Neural progenitor cell (in vitro differentiated cells): ENCODE results near the gene NFATC1. TPM values are rescaled to one million over a fixed set of nuclear protein-coding genes. Genes with fewer than 3 reads are reported as not detected.

ENCODE experiments used
- DNase-seq: peaks from one replicate; pipeline ENCODE4 v3.0.0-alpha.2; 2016; ENCODE audit warnings: low spot score
- H2AFZ ChIP-seq: fragments of 200-600 bp; sonication (generic); replicated peaks from 2 replicates; pipeline ENCODE4 v1.6.1; 2016; ENCODE audit warnings: antibody characterized with exemption
- H3F3A ChIP-seq: fragments of 200-600 bp; sonication (generic); 2 replicates; pipeline ENCODE4 v1.6.1; 2016; ENCODE audit warnings: antibody characterized with exemption, low read depth
- H3K27ac ChIP-seq: fragments of 200-600 bp; sonication (generic); 2 replicates; pipeline ENCODE4 v1.5.1; 2016; ENCODE audit warnings: mild to moderate bottlenecking
- H3K27me3 ChIP-seq: fragments of 200-600 bp; sonication (generic); 2 replicates; pipeline ENCODE4 v1.6.1; 2016; ENCODE audit warnings: mild to moderate bottlenecking, moderate library complexity
- H3K36me3 ChIP-seq: fragments of 200-600 bp; sonication (generic); 2 replicates; pipeline ENCODE4 v1.5.1; 2016
- H3K4me1 ChIP-seq: fragments of 200-600 bp; sonication (generic); 2 replicates; pipeline ENCODE4 v1.6.1; 2016; ENCODE audit warnings: mixed run types
- H3K4me2 ChIP-seq: fragments of 200-600 bp; sonication (generic); 2 replicates; pipeline ENCODE4 v1.6.1; 2016
- H3K4me3 ChIP-seq: fragments of 200-600 bp; sonication (generic); 2 replicates; pipeline ENCODE4 v1.5.1; 2016
- H3K79me2 ChIP-seq: fragments of 200-600 bp; sonication (generic); 2 replicates; pipeline ENCODE4 v1.6.1; 2016; ENCODE audit warnings: low read depth
- H3K9ac ChIP-seq: fragments of 200-600 bp; sonication (generic); 2 replicates; pipeline ENCODE4 v1.6.1; 2016
- H3K9me3 ChIP-seq: fragments of 200-600 bp; sonication (generic); 2 replicates; pipeline ENCODE4 v1.5.1; 2016; ENCODE audit warnings: low read depth
- H4K20me1 ChIP-seq: fragments of 200-600 bp; sonication (generic); 2 replicates; pipeline ENCODE4 v1.6.1; 2016; ENCODE audit warnings: low read depth
- H3K27ac Mint-ChIP-seq: 3 replicates; pipeline ENCODE4 v1.8.0; 2021; ENCODE audit warnings: mixed read lengths
- H3K27me3 Mint-ChIP-seq: 2 replicates; pipeline ENCODE4 v1.8.0; 2022; ENCODE audit warnings: low read depth, mild to moderate bottlenecking, inconsistent platforms, moderate library complexity, mixed read lengths; ENCODE audit not compliant: insufficient read depth
- H3K36me3 Mint-ChIP-seq: 3 replicates; pipeline ENCODE4 v1.8.0; 2021; ENCODE audit warnings: mixed read lengths
- H3K4me1 Mint-ChIP-seq: 3 replicates; pipeline ENCODE4 v1.8.0; 2021; ENCODE audit warnings: mixed read lengths
- H3K4me3 Mint-ChIP-seq: 3 replicates; pipeline ENCODE4 v1.8.0; 2021; ENCODE audit warnings: mild to moderate bottlenecking, moderate library complexity, mixed read lengths
- H3K9me3 Mint-ChIP-seq: 3 replicates; pipeline ENCODE4 v1.8.0; 2020; ENCODE audit warnings: mixed read lengths
- CTCF ChIP-seq: fragments of 200-600 bp; sonication (generic); IDR thresholded peaks from 2 replicates; pipeline ENCODE4 v1.5.1; 2017; ENCODE audit warnings: antibody characterized with exemption, mild to moderate bottlenecking
- EZH2 ChIP-seq: fragments of 200-600 bp; sonication (generic); IDR thresholded peaks from 2 replicates; pipeline ENCODE4 v1.6.1; 2017; ENCODE audit warnings: antibody characterized with exemption, mild to moderate bottlenecking, moderate library complexity
- EZH2phosphoT487 ChIP-seq: fragments of 200-600 bp; sonication (generic); IDR thresholded peaks from 2 replicates; pipeline ENCODE4 v1.6.1; 2017; ENCODE audit warnings: antibody characterized with exemption
- total RNA-seq: library from RNA; depleted of rRNA; stranded (reverse); fragments of >200 nt; gene quantifications from 2 replicates; pipeline ENCODE4 v1.2.3, GENCODE V29; 2015; ENCODE audit warnings: low replicate concordance

Gene NFATC1
- total RNA-seq, 1 donor from 2014 or later = 2.3 TPM

GRCh38 chr18:79384834-79385233 is 10.9 kb upstream of the NFATC1 start:
- Histone ChIP-seq H3K4me3 (no peak overlapping the region), H3K27ac (no peak overlapping the region), H4K20me1 (no peaks in the 10 kb centered on the region), H3K79me2 (no peaks in the 10 kb centered on the region), H3F3A (no peaks in the 10 kb centered on the region), H2AFZ (no peak overlapping the region), H3K4me1 (no peaks in the 10 kb centered on the region), H3K27me3 (peaks cover 16% of the 10 kb centered on the region), H3K9me3 (no peaks in the 10 kb centered on the region), H3K36me3 (no peaks in the 10 kb centered on the region), H3K4me2 (no peak overlapping the region), H3K9ac (no peak overlapping the region)
- H3K4me3 Mint-ChIP-seq = no peak overlapping the region
- no peak overlapping the region for H3K27ac Mint-ChIP-seq
- H3K9me3 Mint-ChIP-seq = no peaks in the 10 kb centered on the region
- peaks cover 2% of the 10 kb centered on the region for H3K4me1 Mint-ChIP-seq
- TF ChIP-seq CTCF (no peak), EZH2phosphoT487 (no peak)
- DNase-seq = no peak
- H3K27me3 Mint-ChIP-seq = no peaks in the 10 kb centered on the region
- no peaks in the 10 kb centered on the region for H3K36me3 Mint-ChIP-seq

GRCh38 chr18:79385326-79385707 is 10.4 kb upstream of the NFATC1 start:
- no peaks in the 10 kb centered on the region for H3K4me1 ChIP-seq
- Mint-ChIP-seq H3K27ac (no peak overlapping the region), H3K36me3 (no peaks in the 10 kb centered on the region), H3K4me3 (no peak overlapping the region), H3K27me3 (no peaks in the 10 kb centered on the region), H3K9me3 (no peaks in the 10 kb centered on the region), H3K4me1 (peaks cover 2% of the 10 kb centered on the region)
- H3K4me3 ChIP-seq = no peak overlapping the region
- H3K27ac ChIP-seq = no peak overlapping the region
- no peaks in the 10 kb centered on the region for H3F3A ChIP-seq
- H4K20me1 ChIP-seq = no peaks in the 10 kb centered on the region
- H3K9ac ChIP-seq = no peak overlapping the region
- H3K4me2 ChIP-seq = no peak overlapping the region
- H3K79me2 ChIP-seq = no peaks in the 10 kb centered on the region
- DNase-seq = no peak
- no peak for TF ChIP-seq CTCF
- no peak for TF ChIP-seq EZH2
- no peak for TF ChIP-seq EZH2phosphoT487
- no peaks in the 10 kb centered on the region for H3K36me3 ChIP-seq
- H2AFZ ChIP-seq = no peak overlapping the region
- H3K27me3 ChIP-seq = peaks cover 21% of the 10 kb centered on the region
- H3K9me3 ChIP-seq = no peaks in the 10 kb centered on the region

- Histone ChIP-seq H3K27ac (no peak overlapping the region), H3K79me2 (no peaks in the 10 kb centered on the region), H3F3A (no peaks in the 10 kb centered on the region), H3K4me2 (no peak overlapping the region), H3K4me3 (no peak overlapping the region), H3K9ac (no peak overlapping the region), H3K27me3 (peaks cover 26% of the 10 kb centered on the region), H3K4me1 (no peaks in the 10 kb centered on the region), H3K9me3 (no peaks in the 10 kb centered on the region), H2AFZ (no peak overlapping the region), H4K20me1 (no peaks in the 10 kb centered on the region), H3K36me3 (no peaks in the 10 kb centered on the region)
- Mint-ChIP-seq H3K4me3 (no peak overlapping the region), H3K27me3 (no peaks in the 10 kb centered on the region), H3K4me1 (peaks cover 2% of the 10 kb centered on the region), H3K9me3 (no peaks in the 10 kb centered on the region), H3K36me3 (no peaks in the 10 kb centered on the region), H3K27ac (no peak overlapping the region)
- no peak for DNase-seq
- TF ChIP-seq EZH2 (no peak), EZH2phosphoT487 (no peak), CTCF (no peak)
Measured at GRCh38 chr18:79385708-79386341, 9.9 kb upstream of the NFATC1 start.
